Stomach (tissue), 9 donors: ENCODE results near the gene SGSH. TPM values are rescaled to one million over a fixed set of nuclear protein-coding genes. Genes with fewer than 3 reads are reported as not detected.

Experiments
- DNase-seq, 2 donors: peaks; one replicate each; pipeline versions ENCODE4 v3.0.0 to v3.0.0-alpha.2; 2013 to 2019
- H3K27ac ChIP-seq, 5 donors: fragments of 200-600 bp in 4 of 5; sonication (generic) in 4 of 5; one replicate each; pipeline ENCODE4 v1.5.1; 2013 to 2019; ENCODE audit warnings: mild to moderate bottlenecking in 1 of 5, moderate library complexity in 1 of 5
- H3K27me3 ChIP-seq, 3 donors: fragments of 200-600 bp; sonication (generic); one replicate each; pipeline ENCODE4 v1.5.1; 2017 to 2019; ENCODE audit warnings: mixed run types in 1 of 3
- H3K36me3 ChIP-seq, 4 donors: fragments of 200-600 bp; sonication (generic); 1 replicate in 3 of 4; 2 replicates in 1 of 4; pipeline ENCODE4 v1.5.1; 2016 to 2019
- H3K4me1 ChIP-seq, 4 donors: fragments of 200-600 bp; sonication (generic); one replicate each; pipeline ENCODE4 v1.5.1; 2016 to 2019
- H3K4me3 ChIP-seq, 4 donors: fragments of 200-600 bp; sonication (generic) in 3 of 4; one replicate each; pipeline ENCODE4 v1.5.1; 2016 to 2019; ENCODE audit warnings: mild to moderate bottlenecking in 1 of 4
- H3K9me3 ChIP-seq, 4 donors: fragments of 200-600 bp; sonication (generic); one replicate each; pipeline ENCODE4 v1.5.1; 2016 to 2019
- EP300 ChIP-seq: sonication (generic); formaldehyde crosslinking; IDR thresholded peaks from one replicate; pipeline ENCODE4 v1.6.1; 2017; ENCODE audit warnings: antibody characterized with exemption
- POLR2A ChIP-seq, 4 donors: fragments of 450-650 bp; IDR thresholded peaks; one replicate each; pipeline ENCODE4 v1.6.1; 2016; ENCODE audit warnings: antibody characterized with exemption in 4 of 4, control low read depth in 2 of 4, mild to moderate bottlenecking in 1 of 4, moderate library complexity in 1 of 4
- POLR2AphosphoS5 ChIP-seq, 3 donors: sonication (generic); formaldehyde crosslinking; IDR thresholded peaks; one replicate each; pipeline ENCODE4 v1.6.1; 2016; ENCODE audit warnings: antibody characterized with exemption in 3 of 3
- WGBS, 5 donors: extraction: QIAGEN DNeasy Blood & Tissue Kit in 3 of 5; methylation state at CpG; one replicate each; pipeline versions ENCODE4 v1.1.5 to v1.1.7; 2013 to 2018; 5-methylcytosine and 5-hydroxymethylcytosine counted together
- intact Hi-C: fragments of 100-400 bp; cut with DNase I; formaldehyde crosslinking; loops from one replicate; pipeline ENCODE4 v1.15.1; 2023; ENCODE audit warnings: low total_unique reads
- polyA plus RNA-seq, 3 donors: library from polyadenylated mRNA; stranded (reverse); fragments of 200-250 nt; gene quantifications; one replicate each; pipeline ENCODE4 v1.2.3, GENCODE V29; 2013
- total RNA-seq, 5 donors: library from RNA; depleted of rRNA; stranded (reverse); fragments of >200 nt; gene quantifications; one replicate each; pipeline versions ENCODE4 v1.1.0 to v1.2.3, GENCODE V29; 2014 to 2016
- TF ChIP-seq, protein P1 (sequence below), 7 experiments: fragments of 450-650 bp in 4 of 7; fragments of 200-600 bp in 3 of 7; sonication (generic) in 3 of 7; IDR thresholded peaks; one replicate each; pipeline ENCODE4 v1.5.1; 2016 to 2019; ENCODE audit warnings: antibody characterized with exemption in 7 of 7, control low read depth in 2 of 7, mild to moderate bottlenecking in 1 of 7
- donor health status: healthy with polysubstance abuse.
- donor health status: Bipolar disorder and iron deficiency.
- donor health status: healthy.

SGSH gene
- total and polyA plus RNA-seq, 8 donors = 15.7 to 307 (median 41.5) TPM

DNA sequence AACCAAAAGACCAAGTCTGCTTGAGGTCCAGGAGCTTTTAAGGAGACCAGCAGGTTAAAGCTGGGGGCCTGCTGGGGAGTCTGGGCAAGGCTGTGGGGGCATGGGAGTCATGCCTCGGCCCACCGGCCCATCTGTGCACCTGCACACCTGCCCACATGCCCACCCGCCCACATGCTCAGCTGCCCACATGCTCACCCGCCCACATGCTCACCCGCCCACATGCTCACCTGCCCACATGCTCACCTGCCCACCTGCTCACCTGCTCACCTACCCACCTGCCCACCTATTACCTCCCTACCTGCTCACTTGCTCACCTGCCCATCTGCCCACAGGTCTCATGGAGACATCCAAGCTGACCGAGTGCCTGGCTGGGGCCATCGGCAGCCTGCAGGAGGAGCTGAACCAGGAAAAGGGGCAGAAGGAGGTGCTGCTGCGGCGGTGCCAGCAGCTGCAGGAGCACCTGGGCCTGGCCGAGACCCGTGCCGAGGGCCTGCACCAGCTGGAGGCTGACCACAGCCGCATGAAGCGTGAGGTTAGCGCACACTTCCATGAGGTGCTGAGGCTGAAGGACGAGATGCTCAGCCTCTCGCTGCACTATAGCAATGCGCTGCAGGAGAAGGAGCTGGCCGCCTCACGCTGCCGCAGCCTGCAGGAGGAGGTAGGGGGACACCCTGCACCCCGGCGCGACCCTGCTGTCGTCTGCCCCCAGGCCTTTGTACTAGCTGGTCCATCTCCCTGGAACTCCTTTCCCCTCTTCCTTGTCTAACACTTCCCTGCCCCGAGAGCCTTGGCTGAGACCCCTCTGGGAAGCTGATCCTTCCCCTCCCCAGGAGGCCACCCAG is 36.3 kb downstream of the SGSH start:
- Histone ChIP-seq H3K4me3 (no peak overlapping the region), H3K27ac (no peak overlapping the region), H3K27me3 (peaks cover 0 to 9% (median 0%) of the 10 kb centered on the region in 3 donors), H3K9me3 (no peaks in the 10 kb centered on the region), H3K4me1 (peaks cover 11 to 16% (median 13%) of the 10 kb centered on the region in 4 donors), H3K36me3 (no peaks in the 10 kb centered on the region)
- TF ChIP-seq POLR2AphosphoS5 (IDR thresholded peaks at IDR 0.05) (no peak), POLR2A (IDR thresholded peaks at IDR 0.05) (no peak), EP300 (no peak)
- TF ChIP-seq, protein P1, sequence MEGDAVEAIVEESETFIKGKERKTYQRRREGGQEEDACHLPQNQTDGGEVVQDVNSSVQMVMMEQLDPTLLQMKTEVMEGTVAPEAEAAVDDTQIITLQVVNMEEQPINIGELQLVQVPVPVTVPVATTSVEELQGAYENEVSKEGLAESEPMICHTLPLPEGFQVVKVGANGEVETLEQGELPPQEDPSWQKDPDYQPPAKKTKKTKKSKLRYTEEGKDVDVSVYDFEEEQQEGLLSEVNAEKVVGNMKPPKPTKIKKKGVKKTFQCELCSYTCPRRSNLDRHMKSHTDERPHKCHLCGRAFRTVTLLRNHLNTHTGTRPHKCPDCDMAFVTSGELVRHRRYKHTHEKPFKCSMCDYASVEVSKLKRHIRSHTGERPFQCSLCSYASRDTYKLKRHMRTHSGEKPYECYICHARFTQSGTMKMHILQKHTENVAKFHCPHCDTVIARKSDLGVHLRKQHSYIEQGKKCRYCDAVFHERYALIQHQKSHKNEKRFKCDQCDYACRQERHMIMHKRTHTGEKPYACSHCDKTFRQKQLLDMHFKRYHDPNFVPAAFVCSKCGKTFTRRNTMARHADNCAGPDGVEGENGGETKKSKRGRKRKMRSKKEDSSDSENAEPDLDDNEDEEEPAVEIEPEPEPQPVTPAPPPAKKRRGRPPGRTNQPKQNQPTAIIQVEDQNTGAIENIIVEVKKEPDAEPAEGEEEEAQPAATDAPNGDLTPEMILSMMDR (IDR thresholded peaks at IDR 0.05) = no peak
- no peak for DNase-seq
- 77 to 85% (median 79%) methylated on average over 20 to 26 of the region's 26 CpGs for WGBS, 5 donors
- intact Hi-C loops = no loop called here

DNA sequence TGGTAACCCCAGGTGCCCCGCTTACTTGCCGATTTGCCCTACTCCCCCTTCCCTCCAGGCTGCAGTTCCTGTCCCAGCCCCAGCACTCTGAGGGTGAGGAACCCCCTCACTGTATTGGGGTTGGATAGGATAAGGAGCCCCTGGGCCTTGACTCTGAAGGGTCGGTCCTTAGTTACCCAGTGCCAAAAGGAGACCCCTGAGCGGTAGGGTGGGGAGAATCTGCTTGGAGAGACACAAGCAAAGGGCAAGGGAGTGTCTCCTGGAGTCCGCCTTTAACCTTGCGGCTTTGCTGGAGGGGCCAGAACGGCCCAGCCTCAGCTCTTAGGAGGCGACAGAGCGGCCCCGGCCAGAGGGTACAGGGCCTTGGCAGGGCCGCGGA is 37.3 kb downstream of the SGSH start:
- Histone ChIP-seq H3K27ac (no peak overlapping the region), H3K4me3 (no peak overlapping the region), H3K27me3 (peaks cover 0 to 9% (median 0%) of the 10 kb centered on the region in 3 donors), H3K4me1 (peaks cover 7 to 10% (median 9%) of the 10 kb centered on the region in 4 donors), H3K36me3 (no peaks in the 10 kb centered on the region), H3K9me3 (no peaks in the 10 kb centered on the region)
- intact Hi-C loops = no loop called here
- DNase-seq = no peak
- 93 to 95% (median 93%) methylated on average over 12 of the region's 12 CpGs for WGBS, 5 donors
- TF ChIP-seq POLR2A (IDR thresholded peaks at IDR 0.05) (no peak), POLR2AphosphoS5 (IDR thresholded peaks at IDR 0.05) (no peak), EP300 (no peak)
- TF ChIP-seq, protein P1 (IDR thresholded peaks at IDR 0.05) = no peak

DNA sequence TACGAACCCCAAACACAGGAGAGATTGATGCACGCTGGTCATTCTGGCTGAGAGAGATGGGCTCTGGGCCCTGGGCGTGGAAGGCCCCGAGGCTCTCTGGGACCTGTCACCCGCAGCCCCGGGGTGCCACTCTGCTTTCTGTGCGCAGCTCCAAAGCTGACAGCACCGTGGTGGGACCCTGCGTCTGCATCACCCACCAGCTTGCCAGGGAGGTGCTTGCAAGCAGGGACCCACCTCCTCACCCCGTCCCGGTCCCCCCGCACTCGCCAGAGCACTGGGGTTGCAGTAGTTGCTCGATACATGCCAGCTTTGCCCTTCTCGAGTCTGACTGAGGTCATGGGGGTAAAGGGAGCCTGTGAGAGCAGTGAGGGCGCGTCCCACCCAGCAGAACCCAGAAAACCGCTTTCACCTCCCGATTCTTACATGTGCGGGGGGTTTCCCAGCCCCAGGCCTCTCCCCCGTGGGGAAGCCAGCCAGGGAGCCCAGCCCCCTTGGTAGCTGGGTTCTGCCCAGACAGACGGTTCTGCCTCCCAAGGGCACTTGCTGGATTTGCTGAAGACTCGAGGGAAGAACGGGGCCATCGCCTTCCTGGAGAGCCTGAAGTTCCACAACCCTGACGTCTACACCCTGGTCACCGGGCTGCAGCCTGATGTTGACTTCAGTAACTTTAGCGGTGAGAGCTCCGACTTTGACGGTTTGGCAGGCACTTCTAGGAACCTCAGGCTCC is 37.9 kb downstream of the SGSH start:
- DNase-seq = no peak
- WGBS, 5 donors = 84 to 88% (median 85%) methylated on average over 16 to 30 of the region's 30 CpGs
- Histone ChIP-seq H3K4me1 (peaks cover 3 to 4% (median 4%) of the 10 kb centered on the region in 4 donors), H3K9me3 (no peaks in the 10 kb centered on the region), H3K27me3 (peaks cover 0 to 9% (median 0%) of the 10 kb centered on the region in 3 donors), H3K36me3 (no peaks in the 10 kb centered on the region), H3K4me3 (no peak overlapping the region), H3K27ac (no peak overlapping the region)
- intact Hi-C loops = no loop called here
- TF ChIP-seq EP300 (no peak), POLR2A (IDR thresholded peaks at IDR 0.05) (no peak)
- TF ChIP-seq, protein P1 (IDR thresholded peaks at IDR 0.05) = no peak

DNA sequence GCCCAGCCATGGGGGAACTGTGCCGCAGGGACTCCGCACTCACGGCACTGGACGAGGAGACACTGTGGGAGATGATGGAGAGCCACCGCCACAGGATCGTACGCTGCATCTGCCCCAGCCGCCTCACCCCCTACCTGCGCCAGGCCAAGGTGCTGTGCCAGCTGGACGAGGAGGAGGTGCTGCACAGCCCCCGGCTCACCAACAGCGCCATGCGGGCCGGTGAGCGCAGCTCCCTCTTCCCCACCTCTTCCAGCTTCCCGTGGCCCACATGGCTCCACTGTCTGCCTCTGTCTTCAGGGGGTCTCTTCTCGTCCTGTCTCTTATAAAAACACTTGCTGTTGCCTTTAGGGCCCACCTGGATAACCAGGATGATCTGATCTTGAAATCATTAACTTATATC is 38.7 kb downstream of the SGSH start:
- H3K4me3 ChIP-seq = no peak overlapping the region
- H3K36me3 ChIP-seq = no peaks in the 10 kb centered on the region
- H3K27me3 ChIP-seq = peaks cover 0 to 9% (median 0%) of the 10 kb centered on the region in 3 donors
- no peaks in the 10 kb centered on the region for H3K9me3 ChIP-seq
- no peak overlapping the region for H3K27ac ChIP-seq
- no peak for DNase-seq
- intact Hi-C loops = no loop called here
- no peaks in the 10 kb centered on the region for H3K4me1 ChIP-seq
- 88 to 93% (median 92%) methylated on average over 17 of the region's 17 CpGs for WGBS, 5 donors
- TF ChIP-seq POLR2AphosphoS5 (IDR thresholded peaks at IDR 0.05) (no peak), EP300 (no peak), POLR2A (IDR thresholded peaks at IDR 0.05) (no peak)
